Karpas-422 (cell line): ENCODE data around the gene EDEM3. TPM values are rescaled to one million over a fixed set of nuclear protein-coding genes. Genes with fewer than 3 reads are reported as not detected.

Source experiments
- DNase-seq: peaks from one replicate; pipeline ENCODE4 v3.0.0-alpha.2; 2015
- H2AFZ ChIP-seq: fragments of 200-600 bp; sonication (generic); 2 replicates; pipeline ENCODE4 v1.6.1; 2014; ENCODE audit warnings: antibody characterized with exemption, low read length, mixed read lengths
- H3K27ac ChIP-seq: fragments of 200-600 bp; sonication (generic); 2 replicates; pipeline ENCODE4 v1.5.1; 2014; ENCODE audit warnings: mild to moderate bottlenecking, low read length, moderate library complexity
- H3K27me3 ChIP-seq: fragments of 200-600 bp; sonication (generic); 2 replicates; pipeline ENCODE4 v1.6.1; 2014; ENCODE audit warnings: low read length, mixed read lengths
- H3K36me3 ChIP-seq: fragments of 200-600 bp; sonication (generic); 2 replicates; pipeline ENCODE4 v1.6.1; 2014; ENCODE audit warnings: low read length, mixed read lengths; ENCODE audit not compliant: insufficient read depth
- H3K4me1 ChIP-seq: fragments of 200-600 bp; sonication (generic); 2 replicates; pipeline ENCODE4 v1.6.1; 2014; ENCODE audit warnings: mild to moderate bottlenecking, low read length, mixed read lengths
- H3K4me2 ChIP-seq: fragments of 200-600 bp; sonication (generic); 2 replicates; pipeline ENCODE4 v1.6.1; 2014; ENCODE audit warnings: low read length, low read depth, mild to moderate bottlenecking; ENCODE audit not compliant: poor library complexity, severe bottlenecking
- H3K4me3 ChIP-seq: fragments of 200-600 bp; sonication (generic); 2 replicates; pipeline ENCODE4 v1.5.1; 2014; ENCODE audit warnings: mild to moderate bottlenecking, antibody characterized with exemption, low read length, mixed read lengths
- H3K79me2 ChIP-seq: fragments of 200-600 bp; sonication (generic); 2 replicates; pipeline ENCODE4 v1.6.1; 2014; ENCODE audit warnings: mild to moderate bottlenecking, low read length, mixed read lengths
- H3K9ac ChIP-seq: fragments of 200-600 bp; sonication (generic); 2 replicates; pipeline ENCODE4 v1.6.0; 2014; ENCODE audit warnings: low read length
- H3K9me2 ChIP-seq: fragments of 200-600 bp; sonication (generic), shearing (Covaris generic); replicated peaks from 2 replicates; pipeline ENCODE4 v1.6.0; 2014; ENCODE audit warnings: mild to moderate bottlenecking, low read length, moderate library complexity; ENCODE audit not compliant: insufficient read depth
- H3K9me3 ChIP-seq: fragments of 300-700, 200-600 bp; sonication (generic); 2 replicates; pipeline ENCODE4 v1.6.1; 2014; ENCODE audit warnings: low read length, mixed read lengths
- H4K20me1 ChIP-seq: fragments of 200-600 bp; sonication (generic); 2 replicates; pipeline ENCODE4 v1.6.1; 2014; ENCODE audit warnings: mild to moderate bottlenecking, antibody characterized with exemption, low read length, low read depth; ENCODE audit not compliant: insufficient read depth
- total RNA-seq: library from RNA; depleted of rRNA; stranded (reverse); fragments of >200 nt; shearing (Covaris generic); gene quantifications from 2 replicates; pipeline ENCODE4 v1.2.3, GENCODE V29; 2014; ENCODE audit warnings: low replicate concordance

EDEM3 gene
- total RNA-seq, 1 experiment from 2014 or later: 28.9 TPM

DNA sequence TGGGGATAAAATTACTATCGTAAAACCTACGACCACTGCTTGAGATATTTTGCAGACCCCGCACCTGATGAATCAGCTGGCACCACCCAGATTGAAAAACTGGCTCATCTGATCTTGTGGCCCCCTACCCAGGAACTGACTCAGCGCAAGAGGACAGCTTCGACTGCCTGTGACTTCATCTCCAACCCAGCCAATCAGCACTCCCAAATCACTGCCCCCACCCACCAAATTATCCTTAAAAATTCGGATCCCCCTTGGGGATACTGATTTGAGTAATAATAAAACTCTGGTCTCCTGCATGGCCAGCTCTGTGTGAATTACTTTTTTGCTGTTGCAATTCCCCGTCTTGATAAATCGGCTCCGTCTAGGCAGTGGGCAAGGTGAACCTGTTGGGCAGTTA lies 81.4 kb downstream of the EDEM3 start:
- no peak overlapping the region for H2AFZ ChIP-seq
- H3K4me2 ChIP-seq: no peak overlapping the region
- no peaks in the 10 kb centered on the region for H3K27me3 ChIP-seq
- H3K9ac ChIP-seq: no peak overlapping the region
- H4K20me1 ChIP-seq: no peaks in the 10 kb centered on the region
- no peaks in the 10 kb centered on the region for H3K4me1 ChIP-seq
- no peak for DNase-seq
- no peak overlapping the region for H3K27ac ChIP-seq
- H3K36me3 ChIP-seq: no peaks in the 10 kb centered on the region
- no peaks in the 10 kb centered on the region for H3K9me3 ChIP-seq
- no peak overlapping the region for H3K4me3 ChIP-seq
- H3K9me2 ChIP-seq: no peaks in the 10 kb centered on the region
- H3K79me2 ChIP-seq: no peaks in the 10 kb centered on the region

DNA sequence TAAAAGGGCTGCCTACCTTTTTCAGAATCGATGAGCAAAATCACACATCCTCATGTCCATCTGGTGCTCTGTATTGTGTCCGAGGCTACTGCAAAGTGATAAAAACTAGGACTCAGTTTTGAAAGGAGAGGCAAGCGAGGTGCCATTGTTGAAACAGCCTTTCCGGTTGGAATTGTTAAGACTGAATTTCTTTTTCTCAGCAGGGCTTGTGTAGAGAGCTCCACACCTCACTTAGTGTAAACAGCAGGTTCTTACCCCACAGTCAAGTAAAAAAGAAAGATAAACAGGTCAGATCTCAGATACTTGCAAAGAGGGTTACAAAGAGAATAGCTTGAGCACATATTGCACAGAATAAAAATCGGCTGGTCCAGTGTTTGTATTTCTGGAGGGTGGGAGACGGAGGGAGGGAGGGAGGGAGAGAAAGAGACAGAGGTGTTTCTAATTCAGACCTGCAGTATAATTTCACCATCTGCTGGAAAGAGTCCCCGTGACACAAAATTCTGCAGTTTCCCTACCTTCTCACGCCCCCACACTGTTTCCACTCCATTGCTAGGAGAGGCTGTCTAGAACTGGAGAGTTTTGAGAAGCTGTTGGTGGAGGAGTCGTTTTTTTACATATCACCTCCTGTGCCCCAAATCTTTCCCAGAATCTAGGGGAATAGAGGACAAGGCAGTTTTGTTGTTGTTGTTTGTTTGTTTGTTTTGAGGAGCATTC lies 82.5 kb downstream of the EDEM3 start:
- no peaks in the 10 kb centered on the region for H3K4me1 ChIP-seq
- no peak overlapping the region for H2AFZ ChIP-seq
- no peaks in the 10 kb centered on the region for H4K20me1 ChIP-seq
- no peak overlapping the region for H3K27ac ChIP-seq
- H3K9me3 ChIP-seq: no peaks in the 10 kb centered on the region
- no peaks in the 10 kb centered on the region for H3K36me3 ChIP-seq
- no peak for DNase-seq
- no peak overlapping the region for H3K4me2 ChIP-seq
- H3K9me2 ChIP-seq: no peaks in the 10 kb centered on the region
- H3K9ac ChIP-seq: no peak overlapping the region
- H3K4me3 ChIP-seq: no peak overlapping the region
- no peaks in the 10 kb centered on the region for H3K79me2 ChIP-seq
- no peaks in the 10 kb centered on the region for H3K27me3 ChIP-seq

DNA sequence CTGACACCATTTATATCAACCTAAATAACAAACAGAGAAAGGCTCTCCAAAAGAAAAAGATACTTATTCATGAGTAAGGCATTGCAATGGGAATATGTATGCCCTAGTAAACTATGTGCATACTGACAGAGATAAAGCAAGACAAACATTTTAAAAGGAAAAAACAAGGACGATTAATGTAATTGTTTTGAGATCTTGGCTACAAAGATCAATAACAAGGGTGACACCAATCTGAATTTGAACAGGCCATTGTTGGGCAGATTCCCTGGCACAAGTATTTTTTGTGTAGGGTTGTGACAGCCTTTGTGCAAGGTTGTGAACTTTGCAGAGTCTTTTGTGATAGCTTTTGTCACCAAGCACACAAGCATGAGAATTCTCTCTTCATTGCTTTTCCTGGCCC lies 85.3 kb downstream of the EDEM3 start:
- DNase-seq: no peak
- Histone ChIP-seq H3K27ac (no peak overlapping the region), H3K4me2 (no peak overlapping the region), H3K9me2 (no peaks in the 10 kb centered on the region), H3K9ac (no peak overlapping the region), H3K4me1 (no peaks in the 10 kb centered on the region), H3K79me2 (no peaks in the 10 kb centered on the region), H3K27me3 (no peaks in the 10 kb centered on the region), H4K20me1 (no peaks in the 10 kb centered on the region), H3K9me3 (no peaks in the 10 kb centered on the region), H3K4me3 (no peak overlapping the region), H3K36me3 (no peaks in the 10 kb centered on the region), H2AFZ (no peak overlapping the region)

DNA sequence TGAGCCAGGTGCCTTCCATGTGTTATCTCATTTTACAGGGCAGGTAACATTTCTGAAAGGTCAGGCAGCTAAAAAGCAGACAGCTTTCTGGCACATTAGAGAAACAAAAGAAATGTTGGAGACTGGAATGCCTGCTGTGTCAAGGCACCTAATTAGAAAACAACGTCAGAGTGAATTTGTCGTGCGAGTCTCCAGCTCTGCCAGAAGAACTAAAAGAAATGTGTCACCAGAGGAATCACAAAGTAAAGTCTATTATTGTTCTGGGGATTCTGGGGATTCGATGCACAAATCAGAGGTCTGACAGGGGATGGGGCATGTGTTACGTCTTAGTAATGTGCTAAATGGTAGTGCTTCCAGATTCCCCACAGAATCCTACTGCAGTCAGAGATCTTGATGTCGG lies 89.3 kb downstream of the EDEM3 start:
- H3K79me2 ChIP-seq: no peaks in the 10 kb centered on the region
- H4K20me1 ChIP-seq: no peaks in the 10 kb centered on the region
- no peak overlapping the region for H3K27ac ChIP-seq
- H3K4me3 ChIP-seq: no peak overlapping the region
- no peak for DNase-seq
- H3K9ac ChIP-seq: no peak overlapping the region
- H3K27me3 ChIP-seq: no peaks in the 10 kb centered on the region
- H3K36me3 ChIP-seq: no peaks in the 10 kb centered on the region
- no peak overlapping the region for H3K4me2 ChIP-seq
- no peaks in the 10 kb centered on the region for H3K9me3 ChIP-seq
- H2AFZ ChIP-seq: no peak overlapping the region
- no peaks in the 10 kb centered on the region for H3K9me2 ChIP-seq
- no peaks in the 10 kb centered on the region for H3K4me1 ChIP-seq

DNA sequence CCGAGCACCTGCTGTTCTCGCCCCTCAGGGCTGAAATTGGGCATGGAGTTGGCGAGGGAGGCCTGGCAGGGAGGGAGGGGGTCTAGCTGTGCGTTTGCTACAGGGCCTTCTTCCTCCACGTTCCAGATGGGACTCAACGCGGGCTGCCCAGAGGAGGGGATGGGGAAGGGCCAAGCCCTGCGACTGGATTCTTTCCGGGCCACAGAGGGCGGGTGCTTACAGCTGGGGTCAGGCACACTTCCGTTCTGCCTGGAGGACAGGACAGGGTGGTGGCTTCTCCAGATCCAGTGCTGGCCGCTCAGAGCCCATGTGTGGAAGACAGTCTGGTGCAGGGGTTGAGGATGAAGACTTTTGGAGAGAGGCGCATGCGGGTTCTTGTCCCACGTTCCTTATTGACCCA lies 90.0 kb downstream of the EDEM3 start:
- no peak overlapping the region for H2AFZ ChIP-seq
- no peaks in the 10 kb centered on the region for H3K9me3 ChIP-seq
- H3K4me1 ChIP-seq: no peaks in the 10 kb centered on the region
- H3K9ac ChIP-seq: no peak overlapping the region
- no peaks in the 10 kb centered on the region for H3K9me2 ChIP-seq
- DNase-seq: no peak
- H3K4me2 ChIP-seq: no peak overlapping the region
- no peaks in the 10 kb centered on the region for H3K79me2 ChIP-seq
- H3K4me3 ChIP-seq: no peak overlapping the region
- no peaks in the 10 kb centered on the region for H3K27me3 ChIP-seq
- no peaks in the 10 kb centered on the region for H4K20me1 ChIP-seq
- no peaks in the 10 kb centered on the region for H3K36me3 ChIP-seq
- no peak overlapping the region for H3K27ac ChIP-seq

DNA sequence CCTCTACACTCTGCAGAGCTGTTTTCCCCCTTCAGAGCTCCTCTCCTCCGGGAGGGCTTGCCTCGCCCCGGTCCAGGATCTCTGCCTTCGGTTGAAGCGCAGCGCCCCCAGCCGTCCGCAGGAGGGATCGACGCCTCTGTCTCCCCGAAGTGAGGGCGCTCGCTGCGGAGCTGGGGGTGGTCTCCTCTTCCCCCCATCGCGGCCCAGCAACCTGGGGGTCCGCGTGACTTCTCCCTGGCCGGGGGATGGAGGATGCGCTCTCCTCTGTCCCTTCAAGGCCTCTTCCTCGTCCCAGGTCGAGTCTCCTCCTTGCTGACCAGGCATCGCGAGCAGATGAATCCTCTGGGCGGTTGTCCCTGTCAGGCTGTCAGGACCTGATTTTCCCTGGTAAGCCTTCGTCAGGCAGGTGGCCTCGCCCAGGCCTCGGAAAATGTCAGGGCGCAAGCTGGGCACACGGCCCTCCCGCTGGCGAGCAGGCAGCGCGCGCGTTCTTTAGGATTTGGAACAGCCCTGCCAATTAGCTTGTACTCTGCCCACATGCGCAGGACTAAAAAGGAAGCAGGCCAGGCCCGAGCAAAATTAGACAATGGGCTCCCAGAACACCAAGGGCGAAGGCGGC lies 90.5 kb downstream of the EDEM3 start:
- Histone ChIP-seq H3K79me2 (no peaks in the 10 kb centered on the region), H3K4me2 (no peak overlapping the region), H3K4me1 (no peaks in the 10 kb centered on the region), H3K9ac (no peak overlapping the region), H3K9me2 (no peaks in the 10 kb centered on the region), H3K4me3 (no peak overlapping the region), H3K27ac (no peak overlapping the region), H3K9me3 (no peaks in the 10 kb centered on the region), H4K20me1 (no peaks in the 10 kb centered on the region), H2AFZ (no peak overlapping the region), H3K36me3 (no peaks in the 10 kb centered on the region), H3K27me3 (no peaks in the 10 kb centered on the region)
- peak; percentile 45 for DNase-seq

DNA sequence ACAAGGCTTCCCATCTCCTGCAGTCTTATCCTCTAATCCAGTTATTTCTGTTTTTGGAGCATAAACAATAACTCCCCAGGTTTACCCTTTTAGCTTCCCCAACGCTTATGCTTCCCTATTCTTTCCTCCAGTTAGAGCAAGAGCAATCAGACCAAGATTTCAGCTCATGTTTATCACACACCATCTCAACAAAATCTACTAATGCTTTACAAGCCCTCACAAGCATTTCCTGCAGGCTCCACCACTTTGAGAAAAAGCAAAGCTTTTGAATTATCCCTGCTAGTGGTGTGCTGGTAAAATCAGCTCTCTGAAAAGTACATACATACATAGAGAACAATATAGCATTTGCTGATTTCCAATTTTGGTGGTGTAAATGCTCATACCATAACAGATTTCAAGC lies 92.9 kb downstream of the EDEM3 start:
- no peaks in the 10 kb centered on the region for H4K20me1 ChIP-seq
- H3K9me3 ChIP-seq: no peaks in the 10 kb centered on the region
- H3K4me2 ChIP-seq: no peak overlapping the region
- H3K9me2 ChIP-seq: no peaks in the 10 kb centered on the region
- H3K79me2 ChIP-seq: no peaks in the 10 kb centered on the region
- H3K4me3 ChIP-seq: no peak overlapping the region
- no peak overlapping the region for H2AFZ ChIP-seq
- no peaks in the 10 kb centered on the region for H3K36me3 ChIP-seq
- no peak overlapping the region for H3K27ac ChIP-seq
- no peaks in the 10 kb centered on the region for H3K4me1 ChIP-seq
- no peak overlapping the region for H3K9ac ChIP-seq
- H3K27me3 ChIP-seq: no peaks in the 10 kb centered on the region
- DNase-seq: no peak

DNA sequence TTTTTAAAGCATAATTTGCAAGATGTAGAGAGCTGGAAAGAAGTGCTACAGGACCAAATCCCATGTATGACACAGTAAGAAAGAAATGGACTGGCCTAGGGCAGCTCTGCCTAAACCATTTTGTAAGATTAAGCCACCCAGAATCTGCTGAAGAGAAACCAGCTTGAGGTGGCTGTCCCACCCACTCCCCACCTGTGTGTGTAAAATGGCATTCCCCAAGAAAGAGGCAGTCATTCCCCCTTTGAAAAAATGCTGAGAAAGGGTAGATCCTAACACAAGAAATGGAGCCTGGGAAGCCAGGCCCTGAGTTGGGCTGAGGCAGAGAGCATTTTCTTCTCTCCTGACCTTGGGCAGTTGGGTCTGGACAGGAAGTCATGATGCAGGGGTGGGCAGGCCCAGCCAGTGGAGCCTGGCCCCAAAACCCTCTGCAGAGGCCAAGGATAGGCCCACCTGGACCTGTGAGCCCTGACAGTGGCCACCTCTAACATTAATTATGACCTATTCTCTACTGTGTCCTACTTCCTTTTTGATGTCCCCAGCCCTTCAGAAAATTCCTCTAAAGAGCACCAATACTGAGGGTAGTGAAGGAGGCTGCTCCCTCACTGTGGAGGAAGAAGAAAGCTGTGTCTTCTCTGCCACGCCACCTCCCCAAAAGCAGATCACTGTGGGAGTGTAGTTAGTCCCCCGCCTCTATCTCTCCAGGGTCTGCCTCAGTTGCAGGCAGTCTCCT lies 94.0 kb downstream of the EDEM3 start:
- H3K27ac ChIP-seq: no peak overlapping the region

More for the DNA sequence above, 94.0 kb downstream of the EDEM3 start:
- no peaks in the 10 kb centered on the region for H3K9me3 ChIP-seq
- H3K4me1 ChIP-seq: no peaks in the 10 kb centered on the region
- no peak overlapping the region for H3K4me3 ChIP-seq
- no peaks in the 10 kb centered on the region for H4K20me1 ChIP-seq
- no peak overlapping the region for H2AFZ ChIP-seq
- no peak overlapping the region for H3K9ac ChIP-seq
- H3K36me3 ChIP-seq: no peaks in the 10 kb centered on the region
- H3K79me2 ChIP-seq: no peaks in the 10 kb centered on the region
- no peak overlapping the region for H3K4me2 ChIP-seq
- DNase-seq: no peak
- H3K27me3 ChIP-seq: no peaks in the 10 kb centered on the region
- H3K9me2 ChIP-seq: no peaks in the 10 kb centered on the region
